NCI-H2029 treated with DMSO at 0.1 percent for 48 hours (cell line): ENCODE data around the gene PIP5KL1.
A peak's percentile ranks its signal among the peaks of the same experiment; 100 is the strongest.

ENCODE experiments used
- DNase-seq: peaks from one replicate; lab custom pipeline; 2025; lab: John Stamatoyannopoulos, UW

The PIP5KL1 gene

DNA sequence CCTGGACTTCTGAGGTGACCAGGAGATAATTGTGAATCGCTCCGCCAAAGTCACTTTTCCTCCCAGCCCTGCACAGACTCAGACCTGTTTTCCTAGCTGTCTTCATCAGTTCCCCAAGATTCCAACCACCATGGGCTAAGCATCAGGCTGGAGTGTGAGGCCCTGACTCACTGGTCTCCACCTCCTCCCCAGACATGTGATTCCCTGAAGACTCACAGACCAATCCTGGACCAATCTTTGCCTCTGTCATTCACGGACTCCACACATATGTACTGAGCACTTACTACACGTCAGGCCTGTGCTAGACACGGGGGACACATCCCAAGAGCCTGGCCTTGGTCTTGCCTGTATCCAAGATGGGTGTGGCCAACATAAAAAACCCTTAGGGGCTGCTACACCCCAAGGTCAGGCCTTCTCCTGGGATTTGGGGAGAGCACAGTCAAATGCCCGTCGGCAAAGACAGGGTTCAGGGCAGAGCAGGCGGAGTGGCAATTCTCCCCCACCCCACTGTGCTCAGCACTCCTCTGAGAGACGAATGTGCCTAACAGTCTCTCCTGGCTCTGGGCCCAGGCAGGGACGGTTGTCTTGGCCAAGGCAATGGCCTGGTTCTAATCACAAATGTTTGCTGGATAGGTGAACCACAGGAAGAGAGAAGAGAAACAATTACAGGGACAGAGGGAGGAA, 38.3 kb upstream of the PIP5KL1 start:
- peak; percentile 80 for DNase-seq

DNA sequence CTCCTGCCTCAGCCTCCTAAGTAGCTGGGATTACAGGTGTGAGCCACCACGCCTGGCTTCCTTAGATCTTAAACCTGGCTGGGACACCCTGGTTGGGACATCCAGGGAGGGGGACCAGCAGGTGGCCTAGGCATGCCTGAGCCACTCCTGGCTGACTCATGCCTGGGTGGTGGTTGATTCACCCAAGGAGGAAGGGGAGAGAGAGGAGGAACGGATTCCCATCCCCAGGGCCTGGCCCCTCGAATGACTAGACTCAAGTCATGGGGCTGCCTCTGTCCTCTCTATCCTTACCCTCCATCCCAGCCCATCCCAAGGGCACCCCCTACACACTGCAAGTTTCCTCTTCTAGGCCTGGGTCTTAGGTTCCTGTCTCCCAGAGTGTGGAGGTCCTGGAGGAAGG, 37.5 kb upstream of the PIP5KL1 start:
- DNase-seq: no peak

- no peak for DNase-seq
These were observed 36.7 kb upstream of the PIP5KL1 start for GRCh38 chr9:127967151-127967809.

GRCh38 chr9:127966416-127967150, 36.0 kb upstream of the PIP5KL1 start:
- DNase-seq: peak; percentile 77

DNA sequence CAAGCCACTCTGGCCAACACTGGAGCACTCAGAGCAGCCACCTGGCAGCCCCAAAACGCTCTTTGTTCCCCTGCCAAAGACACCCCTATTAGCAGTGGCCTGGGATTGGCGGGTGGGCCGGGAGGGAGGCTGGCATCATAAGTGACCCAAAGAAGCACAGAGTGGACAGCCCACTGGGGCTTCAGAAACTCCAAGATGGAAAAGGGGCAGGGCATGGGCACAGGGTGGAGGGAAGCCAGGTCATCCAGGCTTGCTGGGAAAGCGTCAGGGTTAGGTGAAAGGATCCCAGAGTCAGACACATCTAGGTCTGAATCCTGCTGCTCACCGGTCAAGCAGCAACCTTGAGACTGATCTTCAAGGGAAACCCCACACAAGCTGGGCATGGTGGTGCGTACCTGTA, 35.4 kb upstream of the PIP5KL1 start:
- DNase-seq: no peak

- no peak for DNase-seq
These were observed 32.9 kb upstream of the PIP5KL1 start for GRCh38 chr9:127963359-127964064.

- no peak for DNase-seq
These were observed 32.4 kb upstream of the PIP5KL1 start for GRCh38 chr9:127963041-127963358.

GRCh38 chr9:127962278-127962677, 31.7 kb upstream of the PIP5KL1 start:
- no peak for DNase-seq

GRCh38 chr9:127961613-127962155, 31.1 kb upstream of the PIP5KL1 start:
- no peak for DNase-seq

GRCh38 chr9:127961155-127961490, 30.5 kb upstream of the PIP5KL1 start:
- DNase-seq: no peak

GRCh38 chr9:127960410-127961154, 30.0 kb upstream of the PIP5KL1 start:
- peak; percentile 62 for DNase-seq

- no peak for DNase-seq
These were observed 29.3 kb upstream of the PIP5KL1 start for GRCh38 chr9:127959841-127960409.

GRCh38 chr9:127959398-127959797, 28.8 kb upstream of the PIP5KL1 start:
- no peak for DNase-seq

DNA sequence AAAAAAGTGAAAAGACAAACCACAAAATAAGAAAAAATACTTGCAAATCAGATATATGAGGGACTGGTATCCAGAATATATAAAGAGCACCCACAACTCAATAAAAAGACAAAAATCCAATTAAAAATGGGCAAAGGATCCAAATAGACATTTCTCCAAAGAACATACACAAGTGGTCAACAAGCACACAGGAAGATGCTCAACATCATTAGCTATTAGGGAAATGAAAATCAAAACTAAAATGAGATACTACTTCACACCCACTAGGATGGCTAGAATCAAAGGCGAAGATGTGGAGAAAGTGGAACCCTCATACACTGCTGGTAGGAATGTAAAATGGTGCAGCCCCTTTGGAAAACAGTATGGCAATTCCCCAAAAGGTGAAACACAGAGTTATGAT, 28.2 kb upstream of the PIP5KL1 start:
- DNase-seq: no peak

- peak; percentile 94 for DNase-seq
These were observed 24.9 kb upstream of the PIP5KL1 start for GRCh38 chr9:127955294-127956015.

DNA sequence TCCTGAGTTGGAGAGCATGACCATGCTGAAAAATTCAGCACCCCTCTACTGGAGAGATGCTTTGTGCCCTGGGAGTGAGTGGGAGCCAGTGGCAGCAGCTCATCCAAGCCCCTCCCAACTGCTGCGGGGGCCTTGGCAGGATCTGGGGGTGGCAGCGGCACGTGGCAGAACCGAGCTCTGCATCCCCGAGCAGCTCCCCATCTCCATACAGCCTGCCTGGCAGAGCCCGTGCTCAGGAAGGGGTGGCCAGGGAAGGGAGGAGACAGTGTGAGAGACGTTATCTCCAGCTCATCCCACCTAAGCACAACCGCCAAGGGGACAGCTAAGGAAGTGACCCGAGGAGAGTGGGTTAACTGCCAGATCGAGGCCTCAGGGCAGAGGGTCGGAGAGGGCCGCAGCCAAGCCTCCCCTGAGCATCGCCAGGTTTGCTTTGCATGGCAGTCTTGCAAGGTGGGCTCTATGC, 24.3 kb upstream of the PIP5KL1 start:
- DNase-seq: no peak

- DNase-seq: no peak
These were observed 23.4 kb upstream of the PIP5KL1 start for GRCh38 chr9:127953768-127954505.

DNA sequence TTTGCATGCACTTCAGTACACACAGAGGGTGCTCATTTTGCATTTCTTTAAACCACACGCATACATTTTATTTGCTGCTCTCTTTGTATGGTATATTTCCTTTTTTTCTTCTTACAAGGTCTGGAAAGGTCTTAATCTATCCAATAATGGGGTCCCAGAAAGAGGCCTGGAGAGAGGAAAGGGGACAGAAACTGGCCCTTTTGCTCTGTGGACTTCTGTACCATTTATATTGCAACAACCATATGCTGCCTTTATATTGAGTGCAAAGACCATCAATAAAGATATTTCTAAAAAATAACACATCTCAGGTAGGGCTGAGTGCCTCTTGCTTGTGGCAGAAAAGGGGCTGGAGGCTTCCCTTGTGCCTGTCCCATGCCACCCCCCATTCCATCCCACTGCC, 22.6 kb upstream of the PIP5KL1 start:
- DNase-seq: no peak

DNA sequence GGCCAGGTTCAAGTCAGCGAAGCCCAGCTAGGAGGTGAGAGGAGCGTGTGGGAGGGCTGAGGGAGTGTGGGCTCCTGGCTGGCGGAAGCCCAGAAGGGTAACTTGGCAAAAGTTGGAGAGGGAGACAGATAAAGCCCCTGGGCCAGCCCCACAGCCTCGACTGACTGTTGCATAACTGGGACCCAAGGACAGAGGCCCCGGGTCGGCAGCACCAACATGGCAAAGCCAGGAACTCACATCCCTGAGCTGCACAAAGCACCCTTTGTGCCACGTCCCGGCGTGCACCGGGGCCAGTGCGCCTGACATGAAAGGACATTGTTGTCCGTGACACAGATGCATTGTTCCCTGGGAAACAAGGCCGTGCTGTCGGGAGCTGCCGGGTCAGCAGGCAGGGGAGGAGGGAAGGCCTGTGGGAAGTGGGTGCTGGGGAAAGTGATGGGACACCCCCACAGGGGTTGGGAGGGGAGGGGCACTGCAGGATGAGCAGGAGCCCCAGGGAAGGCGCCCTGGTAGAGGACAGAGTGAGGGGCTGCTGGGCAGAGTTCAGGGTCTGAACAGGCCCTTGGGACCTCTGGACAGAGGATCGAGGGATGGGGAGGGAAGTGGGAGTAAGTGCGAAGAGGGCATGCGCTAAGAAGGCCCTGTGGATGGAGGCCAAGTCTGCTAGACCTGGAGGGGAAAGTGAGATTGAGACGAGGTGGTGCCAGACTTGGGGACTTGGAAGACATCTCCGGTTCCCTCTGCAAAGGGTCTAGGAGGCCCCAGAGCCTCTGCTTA, 20.1 kb upstream of the PIP5KL1 start:
- DNase-seq: no peak
